Fibroblast of gingiva (primary cell): ENCODE measurements around the gene FN3K.

ENCODE experiments used
- DNase-seq: peaks from one replicate; pipeline ENCODE4 v3.0.0-alpha.2; 2011; ENCODE audit warnings: low read depth

Gene FN3K

GRCh38 chr17:82703935-82704865 lies 31.2 kb upstream of the FN3K start:
- DNase-seq = no peak

GRCh38 chr17:82704886-82705285 lies 30.5 kb upstream of the FN3K start:
- no peak for DNase-seq

- DNase-seq = no peak
These were observed 29.7 kb upstream of the FN3K start for GRCh38 chr17:82705756-82706155.

GRCh38 chr17:82709024-82709675 lies 26.3 kb upstream of the FN3K start:
- DNase-seq = no peak

- DNase-seq = no peak
These were observed 25.5 kb upstream of the FN3K start for GRCh38 chr17:82709676-82710498.

GRCh38 chr17:82710499-82711232 lies 24.7 kb upstream of the FN3K start:
- no peak for DNase-seq

GRCh38 chr17:82713071-82713723 lies 22.2 kb upstream of the FN3K start:
- DNase-seq = no peak

GRCh38 chr17:82716203-82717010 lies 19.0 kb upstream of the FN3K start, which contains the start of gene FN3KRP:
Gene FN3KRP, plus strand, starts transcription at chr17:82716706. Its CDS starts 50 bp downstream, at chr17:82716756.
- DNase-seq = peak; percentile 86

GRCh38 chr17:82718986-82719685 lies 16.3 kb upstream of the FN3K start:
- DNase-seq = no peak

GRCh38 chr17:82720204-82720603 lies 15.2 kb upstream of the FN3K start:
- no peak for DNase-seq

- no peak for DNase-seq
These were observed 12.9 kb upstream of the FN3K start for GRCh38 chr17:82722341-82723013.

- DNase-seq = no peak
These were observed 12.1 kb upstream of the FN3K start for GRCh38 chr17:82723169-82723807.

GRCh38 chr17:82726427-82726826 lies 9.0 kb upstream of the FN3K start:
- no peak for DNase-seq

GRCh38 chr17:82729479-82730260 lies 5.7 kb upstream of the FN3K start:
- DNase-seq = no peak

- DNase-seq = no peak
These were observed 3.2 kb upstream of the FN3K start for GRCh38 chr17:82732118-82732743.

GRCh38 chr17:82736511-82737185 lies 1.2 kb downstream of the FN3K start:
- no peak for DNase-seq
